Neural cell (in vitro differentiated cells): ENCODE results near the gene LDB3.

Experiments
- CTCF ChIP-seq: fragments of 450-650 bp; IDR thresholded peaks from 2 replicates; pipeline ENCODE4 v1.5.1; 2014; ENCODE audit warnings: antibody characterized with exemption, mild to moderate bottlenecking, moderate library complexity; ENCODE audit not compliant: poor library complexity, severe bottlenecking
- EP300 ChIP-seq: fragments of 450-650 bp; conservative IDR thresholded peaks from 2 replicates; pipeline ENCODE4 v1.6.1; 2014; ENCODE audit warnings: antibody characterized with exemption, mild to moderate bottlenecking, moderate library complexity; ENCODE audit not compliant: poor library complexity, severe bottlenecking
- EZH2 ChIP-seq: fragments of 200-600, 300-800 bp; shearing (Covaris generic), sonication (generic); IDR thresholded peaks from 2 replicates; pipeline ENCODE4 v1.6.1; 2014; ENCODE audit warnings: antibody characterized with exemption, low read length, borderline replicate concordance, mild to moderate bottlenecking; ENCODE audit not compliant: insufficient read depth, poor library complexity, severe bottlenecking
- MXI1 ChIP-seq: fragments of 450-650 bp; conservative IDR thresholded peaks from 2 replicates; pipeline ENCODE4 v1.6.1; 2014; ENCODE audit warnings: antibody characterized with exemption, mild to moderate bottlenecking; ENCODE audit not compliant: poor library complexity, severe bottlenecking
- POLR2AphosphoS5 ChIP-seq: IDR thresholded peaks from 2 replicates; pipeline ENCODE4 v1.6.1; 2012
- RAD21 ChIP-seq: fragments of 450-650 bp; conservative IDR thresholded peaks from 2 replicates; pipeline ENCODE4 v1.6.1; 2014; ENCODE audit warnings: antibody characterized with exemption, mild to moderate bottlenecking, moderate library complexity
- REST ChIP-seq: IDR thresholded peaks from 2 replicates; pipeline ENCODE4 v1.6.1; 2012; ENCODE audit warnings: borderline replicate concordance
- TAF1 ChIP-seq: IDR thresholded peaks from 2 replicates; pipeline ENCODE4 v1.6.1; 2012; ENCODE audit warnings: low read depth

GRCh38 chr10:86699541-86699940, 31.2 kb downstream of the LDB3 start:
- TF ChIP-seq CTCF, result no peak
- TF ChIP-seq EZH2, result no peak
- TF ChIP-seq EP300, result no peak
- no peak for TF ChIP-seq MXI1
- TF ChIP-seq TAF1, result no peak
- TF ChIP-seq POLR2AphosphoS5, result no peak
- no peak for TF ChIP-seq RAD21
- TF ChIP-seq REST, result no peak
